Cardiac septum (tissue), 1 donor: ENCODE data around the gene TERT. TPM values are rescaled to one million over a fixed set of nuclear protein-coding genes. Genes with fewer than 3 reads are reported as not detected.
"Not testable (repeated sequence)": the region's sequence is repeated elsewhere in the genome, so short reads cannot be mapped to it uniquely, and the experiment has no call there.

Experiments used
- DNase-seq: peaks from one replicate; pipeline ENCODE4 v3.0.0-alpha.2; 2020; ENCODE audit warnings: low spot score
- intact Hi-C: fragments of 100-400 bp; cut with DNase I; formaldehyde crosslinking; loops from one replicate; pipeline ENCODE4 v1.14.0; 2022
- total RNA-seq: library from RNA; stranded (reverse); fragmentation: NEBNext Ultra II Directional; extraction: Animal tissue kit (Norgen Biotek cat#: 25700); gene quantifications from one replicate; pipeline ENCODE4 v1.2.1, GENCODE V29; 2021
- donor health status: DM: no; HTN: no; CAD: no.

Gene TERT
- total RNA-seq, 1 donor from 2014 or later: not detected

DNA sequence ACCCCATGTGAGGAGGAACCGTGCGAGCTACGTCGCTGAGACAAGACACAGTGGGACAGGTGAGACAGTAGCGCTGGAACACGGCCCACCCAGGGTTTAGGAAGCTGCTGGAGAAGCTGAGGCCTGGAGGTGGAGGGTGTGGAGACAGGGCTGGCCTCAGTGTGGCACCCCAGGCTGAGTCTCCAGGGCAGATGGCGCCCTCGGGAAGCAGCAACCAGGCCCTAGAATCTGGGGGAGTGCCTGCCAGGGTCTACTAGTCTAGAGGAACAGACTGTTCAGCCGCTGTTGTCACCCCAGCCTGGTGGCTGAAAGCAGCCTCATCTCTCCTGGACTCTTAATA lies 4.6 kb upstream of the TERT start:
- DNase-seq: peak; percentile 64
- intact Hi-C loops: no loop called here

DNA sequence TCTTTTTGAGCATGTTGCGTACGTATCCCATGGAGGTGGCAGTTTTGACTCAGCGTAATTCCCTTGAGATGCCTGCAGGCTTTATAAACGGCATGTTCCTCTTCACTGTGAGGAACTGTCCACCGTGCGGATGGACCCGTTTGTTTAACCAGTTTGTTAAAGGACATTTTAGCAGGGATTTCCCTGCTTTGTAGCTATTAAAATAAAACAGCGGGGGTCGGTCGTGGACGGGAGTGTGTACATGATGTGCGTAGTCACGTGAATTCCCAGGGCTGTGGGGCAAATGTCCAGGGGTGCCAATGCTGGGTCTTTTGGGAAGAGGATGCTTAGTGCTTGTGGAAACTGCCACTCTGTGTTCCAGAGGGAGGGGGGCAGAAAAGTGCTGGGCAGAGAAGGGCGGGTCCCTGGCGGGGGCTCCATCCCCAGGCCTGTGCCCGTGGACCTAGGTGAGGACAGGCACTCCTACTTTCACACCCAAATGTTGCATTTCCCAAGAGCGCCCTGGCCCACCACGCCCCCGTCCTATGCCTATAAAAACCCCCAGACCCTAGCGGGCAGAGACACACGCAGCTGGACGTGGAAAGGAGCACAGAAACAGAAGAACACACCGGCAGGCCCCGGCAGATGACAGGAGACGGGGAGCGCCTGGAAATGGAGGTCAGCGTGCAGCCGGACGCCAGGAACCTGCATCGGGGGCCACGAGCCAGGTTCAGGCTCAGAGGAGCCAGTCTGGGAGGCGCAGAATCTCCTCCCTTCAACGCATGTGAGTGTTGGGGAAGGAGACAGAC lies 4.0 kb upstream of the TERT start:
- peak; percentile 50 for DNase-seq
- intact Hi-C loops: no loop called here

DNA sequence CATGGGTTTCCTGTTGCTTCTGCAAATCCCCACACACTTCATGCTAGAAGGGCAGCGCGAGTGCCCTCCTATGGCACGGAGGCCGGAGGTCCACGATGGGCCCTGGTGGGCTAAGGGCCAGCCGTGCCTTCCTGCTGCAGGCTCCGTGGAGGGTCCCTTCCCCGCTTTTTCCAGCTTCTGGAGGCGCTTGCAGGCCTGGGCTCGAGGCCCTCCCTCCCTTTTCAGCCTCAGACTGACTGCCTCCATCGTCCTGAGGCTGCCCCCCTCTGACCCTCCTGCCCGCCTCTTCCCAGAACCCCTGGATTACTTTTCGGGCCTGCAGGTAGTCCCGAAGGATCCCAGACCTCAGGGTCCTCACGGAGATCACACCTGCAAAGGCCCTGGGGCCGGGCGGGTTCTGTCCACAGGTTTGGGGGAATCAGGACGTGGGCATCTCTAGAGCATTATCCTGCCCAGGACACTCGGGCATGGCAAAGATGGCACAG lies 3.2 kb upstream of the TERT start:
- DNase-seq: peak; percentile 58
- intact Hi-C loops: no loop called here

DNA sequence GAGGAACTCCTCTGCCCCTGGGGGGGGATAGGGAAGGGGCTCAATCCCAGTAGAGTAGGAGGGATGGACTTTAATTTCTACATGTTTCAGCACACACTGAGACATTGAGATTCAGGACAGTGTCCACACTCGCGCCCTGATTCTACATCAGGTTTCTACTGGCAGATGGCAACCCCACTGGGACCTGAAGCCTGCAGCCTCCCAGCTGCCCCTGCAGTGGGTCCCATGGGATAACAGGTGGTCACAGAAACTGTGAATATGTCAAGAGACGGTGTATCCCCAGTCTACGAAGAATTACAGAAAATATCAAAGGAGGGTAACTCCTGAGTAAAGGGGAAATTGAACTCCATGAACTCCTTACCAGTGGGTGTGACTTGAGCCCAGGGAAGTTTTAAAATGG lies 2.4 kb upstream of the TERT start:
- intact Hi-C loops: no loop called here
- DNase-seq: no peak

DNA sequence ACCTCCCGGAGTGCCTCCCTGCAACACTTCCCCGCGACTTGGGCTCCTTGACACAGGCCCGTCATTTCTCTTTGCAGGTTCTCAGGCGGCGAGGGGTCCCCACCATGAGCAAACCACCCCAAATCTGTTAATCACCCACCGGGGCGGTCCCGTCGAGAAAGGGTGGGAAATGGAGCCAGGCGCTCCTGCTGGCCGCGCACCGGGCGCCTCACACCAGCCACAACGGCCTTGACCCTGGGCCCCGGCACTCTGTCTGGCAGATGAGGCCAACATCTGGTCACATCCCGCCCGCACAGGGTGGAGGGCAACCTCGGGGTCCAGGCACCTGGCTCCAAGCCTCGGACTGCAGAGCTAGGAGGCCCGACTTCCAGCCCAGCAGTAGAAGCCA lies 776 bp upstream of the TERT start:
- DNase-seq: peak; percentile 65
- intact Hi-C loops: no loop called here

DNA sequence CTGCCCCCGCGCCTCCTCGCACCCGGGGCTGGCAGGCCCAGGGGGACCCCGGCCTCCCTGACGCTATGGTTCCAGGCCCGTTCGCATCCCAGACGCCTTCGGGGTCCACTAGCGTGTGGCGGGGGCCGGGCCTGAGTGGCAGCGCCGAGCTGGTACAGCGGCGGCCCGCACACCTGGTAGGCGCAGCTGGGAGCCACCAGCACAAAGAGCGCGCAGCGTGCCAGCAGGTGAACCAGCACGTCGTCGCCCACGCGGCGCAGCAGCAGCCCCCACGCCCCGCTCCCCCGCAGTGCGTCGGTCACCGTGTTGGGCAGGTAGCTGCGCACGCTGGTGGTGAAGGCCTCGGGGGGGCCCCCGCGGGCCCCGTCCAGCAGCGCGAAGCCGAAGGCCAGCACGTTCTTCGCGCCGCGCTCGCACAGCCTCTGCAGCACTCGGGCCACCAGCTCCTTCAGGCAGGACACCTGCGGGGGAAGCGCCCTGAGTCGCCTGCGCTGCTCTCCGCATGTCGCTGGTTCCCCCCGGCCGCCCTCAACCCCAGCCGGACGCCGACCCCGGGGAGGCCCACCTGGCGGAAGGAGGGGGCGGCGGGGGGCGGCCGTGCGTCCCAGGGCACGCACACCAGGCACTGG lies 548 bp downstream of the TERT start:
- intact Hi-C loops: no loop called here
- no peak for DNase-seq

DNA sequence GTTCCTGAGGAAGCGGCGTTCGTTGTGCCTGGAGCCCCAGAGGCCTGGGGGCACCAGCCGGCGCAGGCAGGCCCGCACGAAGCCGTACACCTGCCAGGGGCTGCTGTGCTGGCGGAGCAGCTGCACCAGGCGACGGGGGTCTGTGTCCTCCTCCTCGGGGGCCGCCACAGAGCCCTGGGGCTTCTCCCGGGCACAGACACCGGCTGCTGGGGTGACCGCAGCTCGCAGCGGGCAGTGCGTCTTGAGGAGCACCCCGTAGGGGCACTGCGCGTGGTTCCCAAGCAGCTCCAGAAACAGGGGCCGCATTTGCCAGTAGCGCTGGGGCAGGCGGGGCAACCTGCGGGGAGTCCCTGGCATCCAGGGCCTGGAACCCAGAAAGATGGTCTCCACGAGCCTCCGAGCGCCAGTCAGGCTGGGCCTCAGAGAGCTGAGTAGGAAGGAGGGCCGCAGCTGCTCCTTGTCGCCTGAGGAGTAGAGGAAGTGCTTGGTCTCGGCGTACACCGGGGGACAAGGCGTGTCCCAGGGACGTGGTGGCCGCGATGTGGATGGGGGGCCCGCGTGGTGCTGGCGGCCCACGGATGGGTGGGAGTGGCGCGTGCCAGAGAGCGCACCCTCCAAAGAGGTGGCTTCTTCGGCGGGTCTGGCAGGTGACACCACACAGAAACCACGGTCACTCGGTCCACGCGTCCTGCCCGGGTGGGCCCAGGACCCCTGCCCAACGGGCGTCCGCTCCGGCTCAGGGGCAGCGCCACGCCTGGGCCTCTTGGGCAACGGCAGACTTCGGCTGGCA lies 1.3 kb downstream of the TERT start:
- DNase-seq: no peak
- intact Hi-C loops: no loop called here

DNA sequence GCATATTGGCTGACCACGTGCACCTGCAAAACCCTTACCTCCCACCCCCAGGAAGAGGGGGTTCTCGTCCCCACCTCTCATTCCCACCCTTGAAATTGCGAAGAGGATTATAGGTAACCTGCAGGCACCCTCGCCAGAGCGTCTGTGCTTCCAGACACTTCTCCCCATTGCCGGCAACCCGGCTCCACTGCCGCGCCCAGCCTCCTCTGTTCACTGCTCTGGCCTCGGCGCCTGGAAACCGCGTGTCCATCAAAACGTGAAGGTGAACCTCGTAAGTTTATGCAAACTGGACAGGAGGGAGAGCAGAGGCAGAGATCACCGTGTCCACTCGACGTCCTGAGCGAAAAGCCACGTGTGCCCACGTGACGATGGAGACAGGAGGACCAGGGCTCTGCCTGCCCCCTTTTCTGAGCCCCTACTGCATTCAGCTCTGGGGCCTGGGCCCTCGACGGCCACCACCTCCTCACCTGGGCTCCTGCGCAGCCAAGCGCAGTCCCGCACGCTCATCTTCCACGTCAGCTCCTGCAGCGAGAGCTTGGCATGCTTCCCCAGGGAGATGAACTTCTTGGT lies 1.9 kb downstream of the TERT start:
- no peak for DNase-seq
- intact Hi-C loops: no loop called here

DNA sequence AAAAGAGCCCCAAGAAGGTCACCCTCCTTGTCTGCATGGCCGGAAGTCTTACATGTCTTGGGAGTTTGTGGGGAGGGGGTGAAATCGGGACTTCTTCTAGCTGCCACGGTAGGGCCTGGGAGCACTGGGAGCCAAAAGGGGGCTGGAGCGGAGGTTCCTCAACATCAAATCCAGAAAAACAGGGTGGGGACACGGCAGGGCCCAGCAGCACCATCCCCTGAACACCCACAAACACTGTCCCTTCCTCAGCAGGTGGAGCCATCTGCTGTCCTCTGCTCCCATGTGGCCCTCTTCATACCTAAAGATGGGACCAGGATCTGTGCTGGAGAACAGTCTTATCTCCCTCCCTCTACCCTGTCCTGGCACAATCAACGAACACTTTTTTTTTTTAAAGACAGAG lies 2.7 kb downstream of the TERT start:
- intact Hi-C loops: no loop called here
- DNase-seq: no peak

DNA sequence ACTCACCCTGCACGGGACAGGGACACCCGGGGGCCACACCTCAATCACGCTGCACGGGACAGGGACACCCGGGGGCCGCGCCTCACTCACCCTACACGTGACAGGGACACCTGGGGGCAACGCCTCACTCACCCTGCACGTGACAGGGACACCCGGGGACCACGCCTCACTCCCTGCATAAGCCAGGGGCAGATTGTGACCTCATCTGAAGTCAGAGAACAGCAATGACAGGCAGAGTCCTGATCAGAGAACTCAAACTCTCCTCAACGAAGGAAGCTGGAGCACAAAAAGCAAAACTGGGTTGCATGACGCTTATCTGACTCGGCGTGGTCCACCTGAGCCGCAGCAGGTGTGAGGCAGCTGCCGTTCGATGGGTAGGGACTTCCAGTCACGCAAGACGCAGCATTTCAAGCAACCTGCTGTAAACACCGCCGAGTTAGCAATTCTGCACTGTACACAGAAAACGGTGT lies 3.2 kb downstream of the TERT start:
- no peak for DNase-seq
- intact Hi-C loops: no loop called here

DNA sequence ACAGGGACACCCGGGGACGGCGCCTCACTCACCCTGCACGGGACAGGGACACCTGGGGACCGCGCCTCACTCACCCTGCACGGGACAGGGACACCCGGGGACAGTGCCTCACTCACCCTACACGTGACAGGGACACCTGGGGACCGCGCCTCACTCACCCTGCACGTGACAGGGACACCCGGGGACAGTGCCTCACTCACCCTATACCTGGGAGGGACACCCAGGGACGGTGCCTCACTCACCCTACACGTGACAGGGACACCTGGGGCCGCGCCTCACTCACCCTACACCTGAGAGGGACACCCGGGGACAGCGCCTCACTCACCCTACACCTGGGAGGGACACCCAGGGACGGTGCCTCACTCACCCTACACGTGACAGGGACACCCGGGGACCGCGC lies 3.9 kb downstream of the TERT start:
- intact Hi-C loops, DNase-seq: not testable (repeated sequence)

DNA sequence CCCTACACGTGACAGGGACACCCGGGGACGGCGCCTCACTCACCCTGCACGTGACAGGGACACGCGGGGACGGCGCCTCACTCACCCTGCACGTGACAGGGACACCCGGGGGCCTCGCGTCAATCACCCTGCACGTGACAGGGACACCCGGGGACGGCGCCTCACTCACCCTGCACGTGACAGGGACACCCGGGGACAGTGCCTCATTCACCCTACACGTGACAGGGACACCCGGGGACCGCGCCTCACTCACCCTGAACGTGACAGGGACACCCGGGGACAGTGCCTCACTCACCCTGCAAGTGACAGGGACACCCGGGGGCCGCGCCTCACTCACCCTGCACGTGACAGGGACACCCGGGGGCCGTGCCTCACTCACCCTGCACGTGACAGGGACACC lies 5.3 kb downstream of the TERT start:
- DNase-seq, intact Hi-C loops: not testable (repeated sequence)

DNA sequence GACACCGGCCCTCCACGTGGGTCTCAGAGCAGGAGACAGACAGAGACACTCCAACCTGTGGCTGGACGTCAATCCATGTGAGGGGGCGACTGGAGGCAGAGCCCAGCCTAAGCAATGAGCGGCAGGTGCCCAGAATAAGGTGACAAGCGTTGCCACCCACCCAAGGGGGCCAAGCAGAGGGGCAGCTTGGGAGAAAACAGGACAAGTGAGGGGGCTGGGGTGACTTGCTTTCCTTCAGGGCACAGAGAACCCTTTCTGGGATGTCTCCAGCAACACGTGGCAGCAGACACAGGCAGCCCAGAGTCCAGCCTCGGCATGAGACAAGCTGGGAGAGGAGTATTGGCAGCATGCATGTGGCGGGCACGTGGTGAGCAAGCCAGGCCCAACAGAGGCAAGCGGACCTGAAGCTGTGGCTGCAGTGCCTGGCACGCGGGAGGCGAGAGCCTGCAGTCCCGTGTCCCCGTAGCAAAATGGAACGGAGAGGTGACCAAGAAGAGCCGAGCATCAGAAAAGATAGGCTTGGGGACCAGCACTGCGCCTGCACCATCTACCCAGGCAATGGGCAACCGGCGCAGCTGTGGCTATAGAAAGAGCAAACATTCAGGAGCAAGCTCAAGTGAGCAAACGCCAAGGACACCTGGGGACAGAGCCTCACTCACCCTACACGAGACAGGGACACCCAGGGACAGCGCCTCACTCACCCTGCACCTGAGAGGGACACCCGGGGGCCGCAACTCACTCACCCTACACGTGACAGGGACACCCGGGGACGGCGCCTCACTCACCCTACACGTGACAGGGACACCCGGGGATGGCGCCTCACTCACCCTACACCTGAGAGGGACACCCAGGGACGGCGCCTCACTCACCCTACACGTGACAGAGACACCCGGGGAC lies 6.2 kb downstream of the TERT start:
- no peak for DNase-seq

DNA sequence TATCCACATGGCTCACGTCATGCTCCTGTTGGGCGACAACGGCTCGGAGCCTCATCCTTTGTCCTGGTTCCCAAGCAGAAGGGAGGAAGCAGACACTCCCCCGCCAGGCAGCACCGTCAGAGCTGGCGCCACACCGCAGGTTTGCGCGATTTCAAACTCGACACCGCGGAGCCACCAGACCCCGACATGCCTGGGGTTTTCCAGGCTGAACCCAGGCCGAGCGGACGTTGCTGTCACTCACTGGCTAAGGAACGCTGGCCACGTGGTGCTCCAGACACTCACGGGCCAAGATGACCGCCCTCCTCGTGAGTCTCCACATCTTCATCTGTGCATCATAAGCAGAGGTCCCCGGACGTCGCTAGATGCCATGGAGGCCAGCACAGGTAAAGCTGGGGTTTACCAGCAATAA lies 9.0 kb downstream of the TERT start:
- intact Hi-C loops: no loop called here
- no peak for DNase-seq

More for the DNA sequence above, 6.2 kb downstream of the TERT start:
- intact Hi-C loops: no loop called here

DNA sequence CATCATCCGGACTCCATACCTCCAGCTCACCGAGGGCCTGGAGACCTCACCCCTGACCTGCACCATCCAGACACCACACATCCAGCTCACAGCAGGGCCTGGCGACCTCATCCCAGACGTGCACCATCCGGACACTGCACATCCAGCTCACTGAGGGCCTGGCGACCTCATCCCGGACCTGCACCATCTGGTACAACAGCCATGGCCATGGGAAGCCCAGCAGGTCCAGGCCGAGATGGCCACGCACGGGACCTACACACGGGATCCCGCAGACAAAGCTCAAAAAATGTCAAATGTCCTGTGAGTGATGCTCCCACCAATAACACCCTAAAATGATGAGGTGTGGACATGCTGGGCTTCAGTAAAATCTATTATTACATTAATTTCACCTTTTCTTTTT lies 9.7 kb downstream of the TERT start:
- intact Hi-C loops: no loop called here
- DNase-seq: no peak

DNA sequence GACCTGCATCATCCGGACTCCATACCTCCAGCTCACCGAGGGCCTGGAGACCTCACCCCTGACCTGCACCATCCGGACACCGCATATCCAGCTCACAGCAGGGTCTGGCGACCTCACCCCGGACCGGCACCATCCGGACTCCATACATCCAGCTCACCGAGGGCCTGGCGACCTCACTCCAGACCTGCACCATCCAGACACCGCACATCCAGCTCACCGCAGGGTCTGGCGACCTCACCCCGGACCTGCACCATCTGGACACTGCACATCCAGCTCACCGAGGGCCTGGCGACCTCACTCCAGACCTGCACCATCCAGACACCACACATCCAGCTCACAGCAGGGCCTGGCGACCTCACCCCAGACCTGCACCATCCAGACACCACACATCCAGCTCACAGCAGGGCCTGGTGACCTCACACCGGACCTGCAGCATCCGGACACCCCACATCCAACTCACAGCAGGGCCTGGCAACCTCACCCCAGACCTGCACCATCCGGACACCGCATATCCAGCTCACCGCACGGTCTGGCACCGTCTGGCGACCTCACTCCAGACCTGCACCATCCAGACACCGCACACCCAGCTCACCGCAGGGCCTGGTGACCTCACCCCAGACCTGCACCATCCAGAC lies 10.4 kb downstream of the TERT start:
- DNase-seq, intact Hi-C loops: not testable (repeated sequence)

DNA sequence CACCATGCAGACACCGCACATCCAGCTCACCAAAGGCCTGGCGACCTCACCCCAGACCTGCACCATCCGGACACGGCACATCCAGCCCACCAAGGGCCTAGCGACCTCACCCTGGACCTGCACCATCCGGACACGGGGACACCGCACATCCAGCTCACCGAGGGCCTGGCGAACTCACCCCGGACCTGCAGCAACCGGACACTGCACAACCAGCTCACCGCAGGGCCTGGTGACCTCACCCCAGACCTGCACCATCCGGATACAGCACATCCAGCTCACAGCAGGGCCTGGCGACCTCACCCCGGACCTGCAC lies 11.2 kb downstream of the TERT start:
- intact Hi-C loops: not testable (repeated sequence)
- peak; percentile 67 for DNase-seq

DNA sequence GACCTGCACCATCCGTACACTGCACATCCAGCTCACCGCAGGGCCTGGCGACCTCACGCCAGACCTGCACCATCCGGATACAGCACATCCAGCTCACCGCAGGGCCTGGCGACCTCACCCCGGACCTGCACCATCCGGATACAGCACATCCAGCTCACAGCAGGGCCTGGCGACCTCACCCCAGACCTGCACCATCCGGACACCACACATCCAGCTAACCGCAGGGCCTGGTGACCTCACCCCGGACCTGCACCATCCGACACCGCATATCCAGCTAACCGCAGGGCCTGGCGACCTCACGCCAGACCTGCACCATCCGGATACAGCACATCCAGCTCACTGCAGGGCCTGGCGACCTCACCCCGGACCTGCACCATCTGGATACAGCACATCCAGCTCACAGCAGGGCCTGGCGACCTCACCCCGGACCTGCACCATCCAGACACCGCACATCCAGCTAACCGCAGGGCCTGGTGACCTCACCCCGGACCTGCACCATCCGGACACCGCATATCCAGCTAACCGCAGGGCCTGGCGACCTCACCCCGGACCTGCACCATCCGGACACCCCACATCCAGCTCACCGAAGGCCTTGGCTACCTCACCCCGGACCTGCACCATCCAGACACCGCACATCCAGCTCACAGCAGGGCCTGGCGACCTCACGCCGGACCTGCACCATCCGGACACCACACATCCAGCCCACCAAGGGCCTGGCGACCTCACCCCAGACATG lies 11.7 kb downstream of the TERT start:
- peak; percentile 24 for DNase-seq
- intact Hi-C loops: not testable (repeated sequence)
